HG02970 (cell line): ENCODE measurements around the gene MMP14.
A peak's percentile ranks its signal among the peaks of the same experiment; 100 is the strongest.

Experiments used
- ATAC-seq: cut with Tn5 transposase; IDR thresholded peaks from one replicate; pipeline ENCODE4 v1.9.1; 2021; ENCODE audit warnings: mild to moderate bottlenecking, moderate library complexity, moderate number of reproducible peaks; ENCODE audit not compliant: unreplicated experiment, low FRiP score

MMP14 gene

DNA sequence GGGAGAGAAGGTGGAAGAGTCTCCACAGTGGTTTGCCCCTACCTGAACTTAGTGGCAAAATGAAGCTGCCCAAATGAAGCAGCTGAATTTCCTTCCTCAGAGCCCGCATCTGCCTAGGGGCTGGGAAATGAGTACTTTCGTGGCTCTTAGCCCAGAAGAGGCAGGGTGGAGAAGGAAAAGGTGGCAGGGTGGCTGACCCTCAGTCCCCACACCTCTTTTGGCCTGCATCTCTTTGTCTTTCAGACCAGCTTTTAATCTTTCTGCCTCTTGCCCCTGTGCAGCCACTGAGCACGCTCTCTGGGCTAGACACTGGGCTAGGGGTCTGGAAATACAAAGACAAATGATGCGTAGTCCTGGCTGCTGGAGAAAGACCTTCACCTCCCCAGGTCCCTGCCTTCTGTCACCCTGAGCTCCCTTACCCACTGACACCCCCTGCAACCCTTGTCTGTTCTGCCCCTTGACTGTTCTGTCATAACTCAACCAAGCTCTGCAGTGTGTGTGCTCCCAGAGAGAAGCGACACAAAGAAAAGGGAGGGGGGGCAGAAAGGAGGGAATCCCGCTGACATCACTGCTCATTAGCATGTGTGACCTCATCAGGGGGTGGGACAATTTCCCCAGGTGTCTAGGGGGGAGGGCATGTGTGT lies 46.3 kb downstream of the MMP14 start:
- no peak for ATAC-seq

DNA sequence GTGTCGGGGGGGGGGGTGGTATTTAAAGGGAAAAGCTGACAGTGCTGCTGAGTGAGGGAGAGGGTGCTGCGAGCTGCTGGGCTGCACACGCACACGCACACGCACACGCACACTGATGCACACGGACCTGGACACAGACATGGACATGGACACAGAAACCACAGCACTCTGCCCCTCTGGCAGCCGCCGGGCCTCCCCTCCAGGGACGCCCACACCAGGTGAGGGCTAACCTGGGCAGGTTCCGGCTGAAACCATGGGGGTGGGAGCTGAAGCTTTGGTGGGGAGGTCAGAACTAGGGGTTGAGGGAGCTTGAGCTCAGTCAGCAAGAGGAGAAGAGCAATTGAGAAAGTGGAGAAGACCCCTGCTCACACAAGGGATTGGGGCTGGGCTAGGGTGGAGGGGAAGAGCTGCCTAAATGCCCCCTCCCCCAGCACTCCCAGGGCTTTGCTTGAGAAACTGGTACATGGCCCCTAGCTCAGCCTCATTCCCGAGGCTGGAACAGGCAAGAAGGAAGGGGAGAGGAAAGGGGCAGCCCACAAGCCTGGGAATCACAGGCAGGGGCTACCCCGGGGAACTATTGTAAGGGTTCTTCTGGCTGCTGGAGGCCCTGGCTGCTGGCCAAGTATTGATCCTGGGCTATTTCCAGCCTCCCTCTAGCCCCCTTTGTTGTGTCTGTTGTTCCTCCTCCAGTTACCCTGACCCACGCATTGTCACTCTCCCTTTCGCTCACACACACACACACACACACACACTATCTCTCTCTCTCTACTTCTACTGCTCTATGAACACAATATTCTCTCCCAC lies 47.0 kb downstream of the MMP14 start, which contains the start of gene REM2:
TSS of gene REM2 (plus strand) at position 50 of the 804 bp plus-strand sequence. CDS start at position 116, 66 bp downstream.
- no peak for ATAC-seq

DNA sequence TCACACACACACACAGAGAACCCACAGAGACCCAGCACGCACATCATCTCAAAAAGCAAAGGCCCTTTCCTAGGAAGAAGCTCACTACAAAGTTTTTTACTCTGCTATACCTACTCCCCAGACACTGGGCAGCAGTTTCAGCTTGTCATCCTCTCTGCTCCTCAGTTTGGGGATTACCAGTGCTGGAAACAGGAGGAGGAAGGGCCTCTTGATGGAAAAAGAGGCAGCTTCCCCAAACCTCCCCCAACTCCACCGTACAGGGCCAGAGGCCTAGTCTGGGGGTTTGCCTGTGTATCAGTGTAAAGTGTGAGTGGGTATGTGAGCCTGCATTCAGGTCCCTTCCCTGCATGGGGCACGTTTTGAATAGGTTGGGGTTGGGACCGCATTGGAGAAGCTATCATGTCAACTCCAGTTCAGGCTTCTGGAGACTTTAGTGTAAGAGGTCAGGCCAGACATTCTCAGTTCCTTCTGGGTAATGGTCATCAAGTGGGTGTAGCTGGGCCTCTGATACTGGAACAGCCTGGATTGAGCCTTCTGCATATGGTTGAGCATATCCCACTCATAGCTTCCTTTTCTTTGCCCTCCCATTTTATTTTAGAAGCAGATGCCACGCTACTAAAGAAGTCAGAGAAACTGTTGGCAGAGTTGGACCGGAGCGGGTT lies 47.8 kb downstream of the MMP14 start:
- no peak for ATAC-seq

DNA sequence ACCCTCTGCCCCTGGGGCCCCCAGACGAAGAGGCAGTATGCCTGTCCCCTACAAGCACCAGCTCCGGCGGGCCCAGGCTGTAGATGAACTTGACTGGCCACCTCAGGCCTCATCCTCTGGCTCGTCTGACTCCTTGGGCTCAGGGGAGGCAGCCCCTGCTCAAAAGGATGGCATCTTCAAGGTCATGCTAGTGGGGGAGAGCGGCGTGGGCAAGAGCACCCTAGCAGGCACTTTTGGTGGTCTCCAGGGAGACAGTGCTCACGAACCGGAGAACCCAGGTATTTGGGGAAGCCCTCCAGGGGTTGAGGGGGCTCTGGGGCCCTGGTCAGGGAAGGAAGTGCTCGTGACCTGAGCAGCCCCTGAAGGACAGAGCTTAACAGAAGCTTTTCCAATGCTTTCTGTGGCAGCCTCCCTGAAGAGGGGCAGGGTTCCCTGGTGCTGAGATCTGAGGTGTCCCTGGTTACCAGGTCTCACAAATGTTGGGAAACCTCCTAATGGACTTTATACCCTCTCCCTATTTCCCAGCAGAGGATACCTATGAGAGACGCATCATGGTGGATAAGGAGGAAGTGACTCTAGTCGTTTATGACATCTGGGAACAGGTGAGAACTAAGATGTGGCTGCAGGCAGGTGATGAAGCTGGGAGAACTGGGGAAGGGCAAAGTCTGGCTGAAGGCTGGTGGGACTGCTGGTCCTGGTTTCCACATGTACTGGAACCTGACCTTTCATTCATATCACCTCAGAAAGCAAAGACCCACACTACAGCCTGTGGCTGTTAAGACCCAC lies 48.5 kb downstream of the MMP14 start:
- no peak for ATAC-seq

DNA sequence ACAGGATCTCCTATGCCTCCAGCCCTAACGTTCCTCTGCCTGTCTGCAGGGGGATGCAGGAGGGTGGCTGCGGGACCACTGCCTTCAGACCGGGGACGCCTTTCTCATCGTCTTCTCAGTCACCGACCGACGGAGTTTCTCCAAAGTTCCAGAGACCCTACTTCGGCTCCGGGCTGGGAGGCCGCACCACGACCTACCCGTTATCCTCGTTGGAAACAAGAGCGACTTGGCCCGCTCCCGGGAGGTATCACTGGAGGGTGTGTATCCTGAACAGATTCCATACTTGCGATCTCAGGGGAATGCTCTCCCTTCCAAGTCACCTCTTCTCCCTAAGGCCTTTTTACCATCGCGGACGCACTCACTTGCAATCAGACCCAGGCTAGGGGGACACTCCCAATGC lies 49.6 kb downstream of the MMP14 start:
- no peak for ATAC-seq

DNA sequence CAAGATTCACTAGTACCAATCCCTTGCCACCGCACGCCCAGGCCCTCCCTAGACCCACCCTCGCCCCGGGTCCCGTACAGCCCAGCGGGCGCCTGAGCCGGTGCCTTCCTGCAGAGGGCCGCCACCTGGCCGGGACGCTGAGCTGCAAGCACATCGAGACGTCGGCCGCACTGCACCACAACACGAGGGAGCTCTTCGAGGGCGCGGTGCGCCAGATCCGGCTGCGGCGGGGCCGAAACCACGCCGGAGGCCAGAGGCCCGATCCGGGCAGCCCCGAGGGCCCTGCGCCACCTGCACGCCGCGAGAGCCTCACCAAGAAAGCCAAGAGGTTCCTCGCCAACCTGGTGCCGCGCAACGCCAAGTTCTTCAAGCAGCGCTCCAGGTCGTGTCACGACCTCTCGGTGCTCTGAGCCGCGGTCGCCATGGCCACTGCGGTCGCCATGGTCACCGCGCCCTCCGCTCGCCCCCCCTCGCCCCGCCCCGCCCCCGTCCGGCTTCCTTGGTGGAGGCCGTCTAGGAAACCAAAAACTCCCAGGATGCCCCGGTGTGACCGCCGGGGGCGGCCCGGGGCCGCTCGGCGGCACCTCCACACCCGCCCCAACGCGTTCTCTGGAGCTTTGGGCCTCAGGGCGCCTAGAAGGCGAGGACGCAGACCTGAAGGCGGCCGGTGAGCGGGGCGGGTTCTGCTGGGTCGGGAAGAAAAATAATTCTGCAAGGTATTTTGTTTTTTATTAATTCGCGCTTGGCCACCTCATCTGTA lies 50.3 kb downstream of the MMP14 start:
- peak; percentile 50 for ATAC-seq

DNA sequence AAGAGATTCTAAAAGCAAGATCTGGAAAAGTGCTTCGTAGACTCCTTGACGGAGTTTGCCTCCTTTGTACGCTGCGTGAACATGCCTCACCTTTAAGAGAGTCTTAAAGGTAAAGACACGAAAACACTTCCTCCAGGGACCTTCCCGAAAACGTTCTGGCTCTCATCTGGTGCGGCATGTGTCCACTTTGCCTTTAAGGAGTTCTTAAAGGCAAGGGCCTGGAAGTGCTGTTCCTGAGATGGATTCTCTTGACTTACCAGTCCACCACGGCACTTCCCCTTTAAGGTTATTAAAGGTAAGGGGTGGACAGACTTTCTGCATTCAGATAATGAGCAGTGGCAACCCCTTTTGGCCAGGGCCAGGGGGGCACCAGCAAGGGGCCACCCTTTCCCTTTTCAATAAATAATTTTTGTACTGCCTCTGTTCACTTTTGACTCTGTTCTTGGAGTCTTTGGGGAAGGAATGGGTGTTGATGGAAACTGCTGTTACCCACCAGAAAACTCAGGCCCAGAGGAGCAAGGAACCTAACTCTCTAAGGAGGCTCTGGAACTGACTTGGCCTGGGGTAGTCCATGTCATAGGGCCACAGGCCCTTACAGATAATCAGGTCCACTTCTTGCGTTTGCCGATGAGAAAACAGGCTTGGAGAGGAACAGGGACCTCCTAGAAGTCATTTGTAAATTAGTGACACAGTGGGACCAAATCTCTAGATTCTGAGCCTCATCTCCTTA lies 51.0 kb downstream of the MMP14 start:
- ATAC-seq = peak; percentile 26

DNA sequence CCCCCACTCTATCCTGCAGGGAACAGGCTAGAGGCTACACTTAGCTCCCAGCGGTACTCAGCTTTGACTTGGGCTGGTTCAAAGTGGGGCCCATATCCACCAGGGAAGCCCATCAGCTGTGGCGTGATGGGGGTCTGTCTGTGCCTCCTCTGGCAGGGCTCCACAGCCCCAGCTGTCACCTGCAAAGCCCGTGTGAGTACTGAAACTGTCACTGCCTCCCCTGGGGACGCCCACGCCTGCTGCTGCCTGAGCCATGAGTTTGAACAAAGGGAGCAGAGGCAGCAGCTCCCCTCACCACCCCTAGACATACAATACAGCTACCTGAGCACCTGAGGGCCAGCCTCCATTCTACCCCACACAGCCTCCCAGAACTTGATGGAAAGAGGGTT lies 51.6 kb downstream of the MMP14 start:
- peak; percentile 38 for ATAC-seq

DNA sequence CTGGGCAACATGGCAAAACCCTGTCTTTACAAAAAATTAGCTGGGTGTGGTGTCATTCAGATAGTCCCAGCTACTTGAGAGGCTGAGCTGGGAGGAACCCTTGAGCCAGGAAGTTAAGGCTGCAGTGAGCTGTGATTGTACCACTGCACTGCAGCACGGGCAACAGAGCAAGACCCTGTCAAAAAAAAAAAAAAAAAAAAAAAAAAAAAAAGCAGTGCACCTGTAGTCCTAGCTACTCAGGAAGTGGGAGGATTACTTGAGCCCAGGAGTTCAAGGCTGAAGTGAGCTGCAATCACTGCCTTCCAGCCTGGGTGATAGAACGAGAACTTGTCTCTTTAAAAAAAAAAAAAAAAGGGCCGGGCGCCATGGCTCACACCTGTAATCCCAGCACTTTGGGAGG lies 52.3 kb downstream of the MMP14 start:
- no peak for ATAC-seq

DNA sequence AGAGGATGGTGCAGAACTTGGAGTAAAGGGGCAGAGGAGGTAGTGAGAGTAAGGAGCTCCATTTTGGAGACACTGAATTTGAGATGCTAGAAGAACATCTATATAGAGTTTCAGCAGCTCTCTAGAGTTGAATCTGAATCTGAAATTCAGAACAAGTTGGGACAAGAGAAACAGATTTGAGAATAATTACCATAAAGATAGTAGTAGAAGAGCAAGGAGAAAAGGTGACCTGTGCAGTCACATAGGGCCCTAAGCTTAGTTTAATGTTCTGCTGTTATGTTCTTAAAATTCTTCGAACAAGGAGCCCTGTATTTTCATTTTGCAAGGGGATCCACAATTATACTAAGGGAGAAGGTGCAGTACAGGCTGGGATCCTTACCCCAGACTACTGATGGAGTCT lies 54.0 kb downstream of the MMP14 start:
- no peak for ATAC-seq

DNA sequence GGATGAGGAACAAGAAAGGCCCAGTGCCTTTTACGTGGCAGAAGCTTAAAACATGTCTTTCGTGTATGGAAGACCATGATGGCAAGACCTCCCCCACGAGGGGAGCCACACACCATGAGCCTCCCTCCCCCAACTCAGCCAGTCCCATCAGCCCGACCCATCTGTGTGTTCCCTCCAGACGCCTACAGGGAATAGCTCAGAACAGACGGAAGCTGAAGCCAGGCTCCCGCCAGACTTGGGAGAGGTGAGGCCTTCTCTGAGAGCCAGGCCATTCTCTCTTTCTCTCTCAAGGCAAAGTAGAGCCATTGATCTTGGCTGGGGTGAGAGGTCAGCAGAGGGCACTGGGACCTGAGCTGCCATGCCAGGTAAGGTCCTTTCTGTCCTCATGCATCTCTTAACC lies 56.1 kb downstream of the MMP14 start:
- ATAC-seq = no peak

DNA sequence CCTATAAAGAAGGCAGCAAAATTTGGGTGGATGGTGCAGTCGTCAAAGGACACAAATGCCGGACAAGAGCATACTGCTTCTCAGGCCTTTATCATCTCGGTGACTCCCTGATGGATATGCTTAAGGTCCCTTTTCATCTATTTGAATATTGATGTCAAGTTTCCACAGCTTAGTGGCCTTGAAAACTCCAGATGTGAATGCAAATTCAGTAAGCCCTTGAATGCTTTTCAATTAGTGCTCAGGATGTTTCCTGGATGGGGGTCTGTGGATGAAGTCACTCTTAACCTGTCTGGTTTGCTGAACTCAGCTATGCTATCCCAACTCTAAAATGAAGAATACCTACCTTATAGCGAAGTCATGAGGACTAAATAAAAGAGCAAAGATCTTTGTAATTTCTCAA lies 57.3 kb downstream of the MMP14 start:
- no peak for ATAC-seq

DNA sequence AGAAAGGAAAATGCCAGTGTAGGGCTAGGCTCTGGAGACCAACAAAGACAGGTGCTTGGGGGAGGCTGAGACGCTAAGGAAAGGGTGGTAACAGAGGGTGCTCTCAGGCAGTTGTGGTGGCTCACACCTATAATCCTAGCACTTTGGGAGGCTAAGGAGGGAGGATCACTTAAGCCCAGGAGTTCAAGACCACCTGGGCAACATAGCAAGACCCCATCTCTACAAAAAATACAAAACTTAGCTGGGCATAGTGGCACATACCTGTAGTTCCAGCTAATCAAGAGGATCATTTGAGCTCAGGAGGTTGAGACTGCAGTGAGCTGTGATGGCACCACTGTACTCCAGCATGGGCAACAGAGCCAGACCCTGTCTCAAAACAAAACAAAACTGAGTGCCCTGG lies 59.0 kb downstream of the MMP14 start:
- ATAC-seq = no peak

DNA sequence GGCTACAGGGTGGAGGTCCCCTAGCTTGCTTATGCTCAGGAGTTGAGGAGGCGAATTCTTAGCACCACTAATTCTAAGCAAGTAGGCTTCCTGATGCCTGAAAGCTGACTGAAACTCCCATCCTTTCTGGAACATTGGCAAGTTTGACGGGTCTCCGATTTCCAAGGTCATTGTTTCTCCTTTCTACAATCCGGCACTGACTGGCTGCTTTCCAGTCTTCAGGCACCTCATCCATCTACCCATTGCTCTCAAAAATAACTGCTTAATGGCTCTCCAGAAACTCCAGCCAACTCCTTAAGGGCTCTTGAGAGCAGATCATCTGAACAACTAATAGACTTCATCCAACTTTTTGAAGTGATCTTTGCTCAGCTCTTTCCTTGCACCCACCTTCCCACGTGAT lies 60.0 kb downstream of the MMP14 start:
- ATAC-seq = no peak

DNA sequence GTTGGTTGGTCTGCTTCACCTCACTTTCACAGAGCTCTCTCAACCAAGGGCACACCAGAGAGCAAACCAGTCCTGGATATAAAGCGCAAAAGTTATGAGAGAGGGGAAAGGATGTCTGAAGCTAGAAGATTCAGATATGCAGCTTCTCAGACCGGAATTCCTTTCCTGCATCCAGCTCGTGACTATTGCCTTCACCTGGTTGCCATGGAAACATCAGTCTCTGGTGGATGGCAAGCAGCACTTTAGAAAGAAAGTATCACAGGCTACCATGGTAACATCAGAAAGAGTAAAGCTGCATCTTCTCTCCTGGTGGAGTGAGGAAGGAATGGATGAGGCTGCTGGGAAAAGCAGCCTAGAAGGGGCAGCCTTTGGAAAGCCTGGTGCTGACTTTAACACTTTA lies 60.4 kb downstream of the MMP14 start:
- no peak for ATAC-seq

DNA sequence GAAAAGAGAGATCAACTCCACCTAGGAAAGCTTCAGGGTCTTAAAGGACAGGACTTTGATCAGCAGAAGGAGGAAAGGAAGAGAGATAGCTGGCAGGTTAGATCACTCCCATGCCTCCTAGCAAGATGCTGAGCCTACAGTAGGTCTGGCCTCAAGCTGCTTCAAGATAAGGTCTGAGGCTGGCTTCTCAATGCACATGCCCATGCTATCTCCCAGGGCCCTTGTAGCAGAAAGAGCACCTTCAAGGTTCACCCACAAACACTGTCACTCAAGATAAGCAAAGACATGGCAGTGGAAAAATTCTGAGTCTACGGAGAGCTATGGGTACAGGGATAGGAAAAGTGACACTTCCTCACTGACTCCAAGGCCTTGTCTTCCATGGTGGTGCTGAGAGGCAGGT lies 61.0 kb downstream of the MMP14 start:
- ATAC-seq = no peak
